Neural cell (in vitro differentiated cells): Measurements from ENCODE around the gene KCNQ5. TPM values are rescaled to one million over a fixed set of nuclear protein-coding genes. Genes with fewer than 3 reads are reported as not detected.

ENCODE experiments used
- H2AFZ ChIP-seq: fragments of 200-600, 300-800 bp; sonication (generic), shearing (Covaris generic); 2 replicates; pipeline ENCODE4 v1.6.0; 2014; ENCODE audit warnings: low read depth, mild to moderate bottlenecking, antibody characterized with exemption, low read length, moderate library complexity
- H3F3A ChIP-seq: fragments of 200-600 bp; shearing (Covaris generic); 2 replicates; pipeline ENCODE4 v1.6.1; 2016; ENCODE audit warnings: mild to moderate bottlenecking, moderate library complexity, mixed read lengths, antibody characterized with exemption, low read length; ENCODE audit not compliant: insufficient read depth, poor library complexity, severe bottlenecking
- H3K27ac ChIP-seq: fragments of 200-600, 300-800 bp; sonication (generic), shearing (Covaris generic); 2 replicates; pipeline ENCODE4 v1.5.1; 2014; ENCODE audit warnings: mild to moderate bottlenecking, low read length, moderate library complexity
- H3K27me3 ChIP-seq: fragments of 300-800, 200-600 bp; sonication (generic), shearing (Covaris generic); 2 replicates; pipeline ENCODE4 v1.6.0; 2014; ENCODE audit warnings: mild to moderate bottlenecking, low read depth, low read length, moderate library complexity; ENCODE audit not compliant: insufficient read depth
- H3K36me3 ChIP-seq: fragments of 300-800, 200-600 bp; sonication (generic), shearing (Covaris generic); 2 replicates; pipeline ENCODE4 v1.5.1; 2014; ENCODE audit warnings: mild to moderate bottlenecking, antibody characterized with exemption, low read length, moderate library complexity; ENCODE audit not compliant: insufficient read depth
- H3K4me2 ChIP-seq: fragments of 300-800, 200-600 bp; sonication (generic), shearing (Covaris generic); 2 replicates; pipeline ENCODE4 v1.6.0; 2014; ENCODE audit warnings: mild to moderate bottlenecking, low read length
- H3K4me3 ChIP-seq: fragments of 300-800, 200-600 bp; sonication (generic), shearing (Covaris generic); 2 replicates; pipeline ENCODE4 v1.5.1; 2014; ENCODE audit warnings: mild to moderate bottlenecking, low read length, moderate library complexity
- H3K79me2 ChIP-seq: fragments of 200-600 bp; shearing (Covaris generic); replicated peaks from 2 replicates; pipeline ENCODE4 v1.6.0; 2014; ENCODE audit warnings: mild to moderate bottlenecking, low read length, moderate library complexity; ENCODE audit not compliant: insufficient read depth
- H3K9ac ChIP-seq: fragments of 300-800, 200-600 bp; sonication (generic), shearing (Covaris generic); 2 replicates; pipeline ENCODE4 v1.6.1; 2016; ENCODE audit warnings: mild to moderate bottlenecking, low read length, mixed read lengths
- H3K9me2 ChIP-seq: fragments of 200-600 bp; shearing (Covaris generic); 2 replicates; pipeline ENCODE4 v1.6.1; 2016; ENCODE audit warnings: mild to moderate bottlenecking, low read length, mixed read lengths; ENCODE audit not compliant: insufficient read depth
- H3K9me3 ChIP-seq: fragments of 200-600, 300-800 bp; sonication (generic), shearing (Covaris generic); 2 replicates; pipeline ENCODE4 v1.6.1; 2016; ENCODE audit warnings: mild to moderate bottlenecking, mixed run types, low read length, moderate library complexity, mixed read lengths
- H4K20me1 ChIP-seq: fragments of 200-600 bp; shearing (Covaris generic); 2 replicates; pipeline ENCODE4 v1.6.1; 2016; ENCODE audit warnings: mild to moderate bottlenecking, mixed run types; ENCODE audit not compliant: insufficient read depth
- CTCF ChIP-seq: fragments of 450-650 bp; IDR thresholded peaks from 2 replicates; pipeline ENCODE4 v1.5.1; 2014; ENCODE audit warnings: antibody characterized with exemption, mild to moderate bottlenecking, moderate library complexity; ENCODE audit not compliant: poor library complexity, severe bottlenecking
- EP300 ChIP-seq: fragments of 450-650 bp; conservative IDR thresholded peaks from 2 replicates; pipeline ENCODE4 v1.6.1; 2014; ENCODE audit warnings: antibody characterized with exemption, mild to moderate bottlenecking, moderate library complexity; ENCODE audit not compliant: poor library complexity, severe bottlenecking
- EZH2 ChIP-seq: fragments of 200-600, 300-800 bp; shearing (Covaris generic), sonication (generic); IDR thresholded peaks from 2 replicates; pipeline ENCODE4 v1.6.1; 2014; ENCODE audit warnings: antibody characterized with exemption, low read length, borderline replicate concordance, mild to moderate bottlenecking; ENCODE audit not compliant: insufficient read depth, poor library complexity, severe bottlenecking
- MXI1 ChIP-seq: fragments of 450-650 bp; conservative IDR thresholded peaks from 2 replicates; pipeline ENCODE4 v1.6.1; 2014; ENCODE audit warnings: antibody characterized with exemption, mild to moderate bottlenecking; ENCODE audit not compliant: poor library complexity, severe bottlenecking
- POLR2AphosphoS5 ChIP-seq: IDR thresholded peaks from 2 replicates; pipeline ENCODE4 v1.6.1; 2012
- RAD21 ChIP-seq: fragments of 450-650 bp; conservative IDR thresholded peaks from 2 replicates; pipeline ENCODE4 v1.6.1; 2014; ENCODE audit warnings: antibody characterized with exemption, mild to moderate bottlenecking, moderate library complexity
- SMC3 ChIP-seq: fragments of 450-650 bp; conservative IDR thresholded peaks from 2 replicates; pipeline ENCODE4 v1.6.1; 2014; ENCODE audit warnings: antibody characterized with exemption, mild to moderate bottlenecking, moderate library complexity; ENCODE audit not compliant: poor library complexity
- TAF1 ChIP-seq: IDR thresholded peaks from 2 replicates; pipeline ENCODE4 v1.6.1; 2012; ENCODE audit warnings: low read depth
- polyA plus RNA-seq: library from polyadenylated mRNA; depleted of rRNA; stranded (reverse); fragments of >200 nt; gene quantifications from 2 replicates; pipeline ENCODE4 v1.2.3, GENCODE V29; 2014
- TF ChIP-seq, protein P1 (sequence below): IDR thresholded peaks from 2 replicates; pipeline ENCODE4 v1.6.1; 2012; ENCODE audit warnings: borderline replicate concordance

The KCNQ5 gene
- polyA plus RNA-seq, 1 donor from 2014 or later, result 0.30 TPM

DNA sequence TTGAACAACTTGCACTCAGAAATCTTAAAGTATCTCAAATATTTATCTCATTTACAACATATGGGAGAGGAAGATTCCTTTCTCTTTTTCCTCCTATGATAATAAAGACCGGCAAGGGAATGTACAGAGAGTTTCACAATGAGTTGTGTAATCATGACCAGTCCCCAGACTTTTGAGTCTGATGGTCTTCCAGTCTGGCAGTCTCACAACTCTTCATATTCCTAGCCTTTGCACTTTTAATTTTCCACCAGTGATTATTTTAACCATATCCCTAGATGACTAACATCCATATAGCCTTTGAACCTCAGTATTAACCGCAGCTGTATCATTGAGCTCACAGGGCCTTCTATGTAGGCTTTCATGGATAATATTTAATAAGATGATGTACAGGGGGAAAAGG, 324.9 kb downstream of the KCNQ5 start:
- no peaks in the 10 kb centered on the region for H4K20me1 ChIP-seq
- H3F3A ChIP-seq, result no peaks in the 10 kb centered on the region
- H3K27ac ChIP-seq, result no peak overlapping the region
- no peak overlapping the region for H3K4me2 ChIP-seq
- H2AFZ ChIP-seq, result no peak overlapping the region
- H3K9me3 ChIP-seq, result no peaks in the 10 kb centered on the region
- no peaks in the 10 kb centered on the region for H3K27me3 ChIP-seq
- no peaks in the 10 kb centered on the region for H3K36me3 ChIP-seq
- TF ChIP-seq, protein P1, sequence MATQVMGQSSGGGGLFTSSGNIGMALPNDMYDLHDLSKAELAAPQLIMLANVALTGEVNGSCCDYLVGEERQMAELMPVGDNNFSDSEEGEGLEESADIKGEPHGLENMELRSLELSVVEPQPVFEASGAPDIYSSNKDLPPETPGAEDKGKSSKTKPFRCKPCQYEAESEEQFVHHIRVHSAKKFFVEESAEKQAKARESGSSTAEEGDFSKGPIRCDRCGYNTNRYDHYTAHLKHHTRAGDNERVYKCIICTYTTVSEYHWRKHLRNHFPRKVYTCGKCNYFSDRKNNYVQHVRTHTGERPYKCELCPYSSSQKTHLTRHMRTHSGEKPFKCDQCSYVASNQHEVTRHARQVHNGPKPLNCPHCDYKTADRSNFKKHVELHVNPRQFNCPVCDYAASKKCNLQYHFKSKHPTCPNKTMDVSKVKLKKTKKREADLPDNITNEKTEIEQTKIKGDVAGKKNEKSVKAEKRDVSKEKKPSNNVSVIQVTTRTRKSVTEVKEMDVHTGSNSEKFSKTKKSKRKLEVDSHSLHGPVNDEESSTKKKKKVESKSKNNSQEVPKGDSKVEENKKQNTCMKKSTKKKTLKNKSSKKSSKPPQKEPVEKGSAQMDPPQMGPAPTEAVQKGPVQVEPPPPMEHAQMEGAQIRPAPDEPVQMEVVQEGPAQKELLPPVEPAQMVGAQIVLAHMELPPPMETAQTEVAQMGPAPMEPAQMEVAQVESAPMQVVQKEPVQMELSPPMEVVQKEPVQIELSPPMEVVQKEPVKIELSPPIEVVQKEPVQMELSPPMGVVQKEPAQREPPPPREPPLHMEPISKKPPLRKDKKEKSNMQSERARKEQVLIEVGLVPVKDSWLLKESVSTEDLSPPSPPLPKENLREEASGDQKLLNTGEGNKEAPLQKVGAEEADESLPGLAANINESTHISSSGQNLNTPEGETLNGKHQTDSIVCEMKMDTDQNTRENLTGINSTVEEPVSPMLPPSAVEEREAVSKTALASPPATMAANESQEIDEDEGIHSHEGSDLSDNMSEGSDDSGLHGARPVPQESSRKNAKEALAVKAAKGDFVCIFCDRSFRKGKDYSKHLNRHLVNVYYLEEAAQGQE, result no peak
- H3K79me2 ChIP-seq, result no peaks in the 10 kb centered on the region
- no peaks in the 10 kb centered on the region for H3K9me2 ChIP-seq
- no peak overlapping the region for H3K4me3 ChIP-seq
- no peak overlapping the region for H3K9ac ChIP-seq

DNA sequence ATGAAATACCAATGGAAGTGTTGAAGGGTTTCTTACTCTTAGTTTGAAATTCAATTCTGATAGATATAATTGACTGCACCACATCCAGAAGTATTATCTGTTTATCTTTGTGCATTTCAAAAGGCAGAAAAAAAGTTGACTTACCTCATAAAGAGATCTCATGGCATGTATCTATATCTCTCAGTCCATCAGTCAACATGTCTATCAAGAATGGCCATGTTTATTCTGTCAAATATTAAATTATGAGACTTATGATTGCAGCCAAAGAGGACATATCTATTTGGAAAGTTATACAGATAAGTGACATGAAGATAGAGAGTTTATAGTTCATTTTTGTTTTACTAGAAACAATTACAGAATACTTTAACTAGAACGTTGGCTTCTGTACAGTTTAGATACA, 325.7 kb downstream of the KCNQ5 start:
- no peak for TF ChIP-seq RAD21
- TF ChIP-seq MXI1, result no peak
- TF ChIP-seq, protein P1, result no peak
- TF ChIP-seq SMC3, result no peak
- TF ChIP-seq EZH2, result no peak
- no peak for TF ChIP-seq POLR2AphosphoS5
- no peak for TF ChIP-seq EP300
- TF ChIP-seq TAF1, result no peak
- no peak for TF ChIP-seq CTCF
- Histone ChIP-seq H3K9me2 (no peaks in the 10 kb centered on the region), H3K4me2 (no peak overlapping the region), H3K9me3 (no peaks in the 10 kb centered on the region), H3K4me3 (no peak overlapping the region), H3K27me3 (no peaks in the 10 kb centered on the region), H3F3A (no peaks in the 10 kb centered on the region), H3K36me3 (no peaks in the 10 kb centered on the region), H4K20me1 (no peaks in the 10 kb centered on the region), H3K79me2 (no peaks in the 10 kb centered on the region), H3K9ac (no peak overlapping the region), H3K27ac (no peak overlapping the region), H2AFZ (no peak overlapping the region)
